ENCODE results near the gene PITPNB.

The PITPNB gene

DNA sequence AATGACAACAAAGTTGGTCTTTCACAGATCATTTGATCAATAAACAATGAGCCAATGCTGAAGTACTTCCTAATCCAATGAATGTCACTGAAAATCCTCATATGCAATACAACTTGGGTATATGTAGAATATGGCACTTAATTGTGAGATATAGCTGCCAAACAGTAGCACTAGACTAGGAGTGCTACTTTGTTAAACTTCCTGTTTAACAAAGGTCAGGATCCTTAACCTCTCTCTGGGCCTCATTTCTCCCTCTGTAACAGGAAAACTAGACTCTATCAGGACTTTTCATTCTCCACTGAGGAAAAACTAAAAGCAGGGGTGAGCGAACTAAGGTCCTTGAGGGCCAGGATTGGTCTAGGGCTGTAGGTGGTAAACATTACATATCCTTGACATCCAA, 56.1 kb downstream of the PITPNB start:
- Histone ChIP-seq H3K4me2 (ENCODE audit: low read length) (no peak overlapping the region), H3K27ac (no peak overlapping the region), H3K9me3 (ENCODE audit: control insufficient read depth, low read length) (no peaks in the 10 kb centered on the region), H2AFZ (no peak overlapping the region), H3K36me3 (ENCODE audit: control insufficient read depth, insufficient read depth, low read length) (no peaks in the 10 kb centered on the region), H3K4me3 (ENCODE audit: low read depth, low read length) (no peak overlapping the region), H3K79me2 (no peaks in the 10 kb centered on the region), H3K9ac (no peak overlapping the region), H3K4me1 (peaks cover 4% of the 10 kb centered on the region), H3K27me3 (ENCODE audit: control insufficient read depth, insufficient read depth, low read length) (no peaks in the 10 kb centered on the region)
- TF ChIP-seq, protein P1, sequence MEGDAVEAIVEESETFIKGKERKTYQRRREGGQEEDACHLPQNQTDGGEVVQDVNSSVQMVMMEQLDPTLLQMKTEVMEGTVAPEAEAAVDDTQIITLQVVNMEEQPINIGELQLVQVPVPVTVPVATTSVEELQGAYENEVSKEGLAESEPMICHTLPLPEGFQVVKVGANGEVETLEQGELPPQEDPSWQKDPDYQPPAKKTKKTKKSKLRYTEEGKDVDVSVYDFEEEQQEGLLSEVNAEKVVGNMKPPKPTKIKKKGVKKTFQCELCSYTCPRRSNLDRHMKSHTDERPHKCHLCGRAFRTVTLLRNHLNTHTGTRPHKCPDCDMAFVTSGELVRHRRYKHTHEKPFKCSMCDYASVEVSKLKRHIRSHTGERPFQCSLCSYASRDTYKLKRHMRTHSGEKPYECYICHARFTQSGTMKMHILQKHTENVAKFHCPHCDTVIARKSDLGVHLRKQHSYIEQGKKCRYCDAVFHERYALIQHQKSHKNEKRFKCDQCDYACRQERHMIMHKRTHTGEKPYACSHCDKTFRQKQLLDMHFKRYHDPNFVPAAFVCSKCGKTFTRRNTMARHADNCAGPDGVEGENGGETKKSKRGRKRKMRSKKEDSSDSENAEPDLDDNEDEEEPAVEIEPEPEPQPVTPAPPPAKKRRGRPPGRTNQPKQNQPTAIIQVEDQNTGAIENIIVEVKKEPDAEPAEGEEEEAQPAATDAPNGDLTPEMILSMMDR (IDR thresholded peaks at IDR 0.05) = no peak

DNA sequence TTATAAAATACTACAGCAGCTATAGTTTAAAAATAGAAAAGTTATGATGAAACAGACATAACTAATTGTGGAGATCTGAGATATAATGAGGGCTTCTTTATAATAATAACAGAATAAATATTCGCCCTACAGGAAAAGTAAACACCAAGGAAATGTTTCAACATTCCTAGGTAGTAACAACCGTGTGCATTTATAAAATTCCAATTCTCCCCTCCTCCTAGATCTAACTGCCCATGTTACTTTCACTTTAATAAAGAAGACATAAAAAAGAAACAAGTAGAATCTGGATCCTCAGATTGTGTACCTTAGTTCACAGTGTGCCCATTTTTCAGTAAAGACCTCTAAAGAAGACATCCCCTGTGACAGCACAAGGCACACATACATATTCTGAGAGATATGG, 59.7 kb downstream of the PITPNB start:
- Histone ChIP-seq H3K36me3 (ENCODE audit: control insufficient read depth, insufficient read depth, low read length) (no peaks in the 10 kb centered on the region), H2AFZ (no peak overlapping the region), H3K4me3 (ENCODE audit: low read depth, low read length) (no peak overlapping the region), H3K27ac (no peak overlapping the region), H3K9ac (no peak overlapping the region), H3K27me3 (ENCODE audit: control insufficient read depth, insufficient read depth, low read length) (no peaks in the 10 kb centered on the region), H3K9me3 (ENCODE audit: control insufficient read depth, low read length) (no peaks in the 10 kb centered on the region), H3K79me2 (no peaks in the 10 kb centered on the region), H3K4me2 (ENCODE audit: low read length) (no peak overlapping the region), H3K4me1 (no peaks in the 10 kb centered on the region)
- TF ChIP-seq, protein P1 (IDR thresholded peaks at IDR 0.05) = no peak

DNA sequence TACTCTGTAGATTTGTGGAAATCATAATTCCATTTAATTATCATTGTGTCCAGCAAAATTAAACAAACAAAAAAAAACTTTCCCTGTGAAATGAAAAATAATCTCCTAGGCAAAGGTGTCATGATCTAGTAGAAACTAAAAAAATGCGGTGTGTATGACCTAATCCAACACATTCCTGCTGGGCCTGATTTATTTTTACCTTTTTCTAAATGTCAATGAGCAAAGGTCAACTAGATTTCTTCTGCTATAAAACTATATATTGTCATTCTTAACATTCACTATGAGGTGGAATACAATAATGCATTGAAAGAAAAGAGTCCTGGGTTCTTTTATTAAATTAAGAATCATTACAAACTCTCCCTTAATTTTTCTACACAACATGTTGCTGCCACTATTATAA, 60.4 kb downstream of the PITPNB start:
- H3K9me3 ChIP-seq (ENCODE audit: control insufficient read depth, low read length) = no peaks in the 10 kb centered on the region
- no peaks in the 10 kb centered on the region for H3K36me3 ChIP-seq (ENCODE audit: control insufficient read depth, insufficient read depth, low read length)
- no peaks in the 10 kb centered on the region for H3K27me3 ChIP-seq (ENCODE audit: control insufficient read depth, insufficient read depth, low read length)
- H2AFZ ChIP-seq = no peak overlapping the region
- no peaks in the 10 kb centered on the region for H3K4me1 ChIP-seq
- TF ChIP-seq, protein P1 (IDR thresholded peaks at IDR 0.05) = no peak
- H3K4me3 ChIP-seq (ENCODE audit: low read depth, low read length) = no peak overlapping the region
- no peak overlapping the region for H3K4me2 ChIP-seq (ENCODE audit: low read length)
- no peaks in the 10 kb centered on the region for H3K79me2 ChIP-seq
- no peak overlapping the region for H3K27ac ChIP-seq
- H3K9ac ChIP-seq = no peak overlapping the region

DNA sequence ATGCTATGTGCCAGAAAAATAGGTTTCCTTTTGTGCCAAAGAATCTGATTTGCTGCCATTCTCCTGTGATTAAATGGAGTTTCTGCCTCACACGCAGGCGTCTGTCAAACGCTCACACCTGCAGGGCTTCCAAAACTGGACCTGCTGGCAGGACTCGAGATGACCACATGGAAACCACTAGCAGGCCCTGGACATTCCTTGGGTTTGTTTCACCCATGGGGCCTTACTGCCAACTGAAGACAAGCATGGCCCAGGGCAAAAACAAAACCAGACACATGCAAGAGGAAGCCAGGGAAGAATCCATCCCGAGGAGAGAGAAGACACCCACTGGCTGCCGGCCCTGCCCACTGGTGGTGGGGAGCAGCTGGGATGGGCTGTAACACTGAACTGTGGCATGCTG, 61.6 kb downstream of the PITPNB start:
- H3K4me1 ChIP-seq = peaks cover 2% of the 10 kb centered on the region
- no peaks in the 10 kb centered on the region for H3K27me3 ChIP-seq (ENCODE audit: control insufficient read depth, insufficient read depth, low read length)
- H2AFZ ChIP-seq = no peak overlapping the region
- no peak overlapping the region for H3K9ac ChIP-seq
- no peak overlapping the region for H3K4me3 ChIP-seq (ENCODE audit: low read depth, low read length)
- H3K27ac ChIP-seq = no peak overlapping the region
- H3K9me3 ChIP-seq (ENCODE audit: control insufficient read depth, low read length) = no peaks in the 10 kb centered on the region
- no peaks in the 10 kb centered on the region for H3K36me3 ChIP-seq (ENCODE audit: control insufficient read depth, insufficient read depth, low read length)
- TF ChIP-seq, protein P1 (IDR thresholded peaks at IDR 0.05) = no peak
- H3K79me2 ChIP-seq = no peaks in the 10 kb centered on the region
- H3K4me2 ChIP-seq (ENCODE audit: low read length) = no peak overlapping the region

DNA sequence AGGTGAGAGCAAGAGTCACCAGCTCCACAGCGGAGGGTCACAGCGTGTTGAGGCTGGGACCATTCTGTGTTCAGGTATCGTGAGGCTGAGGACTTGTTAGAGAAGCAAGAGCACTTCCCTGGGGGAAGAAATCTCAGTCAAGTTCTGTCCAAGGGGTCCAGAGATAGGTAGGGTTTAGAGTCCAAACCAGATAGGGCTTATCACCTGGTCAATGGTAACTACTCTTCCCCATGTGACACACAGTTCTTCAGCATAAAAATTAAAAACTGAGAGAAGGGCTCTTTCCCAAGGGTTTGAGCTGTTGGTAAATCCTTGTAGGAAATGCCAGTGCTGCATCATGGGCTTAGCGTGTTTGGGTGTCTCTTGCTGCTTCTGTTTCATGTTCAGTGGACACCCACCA, 62.7 kb downstream of the PITPNB start:
- Histone ChIP-seq H3K4me3 (ENCODE audit: low read depth, low read length) (no peak overlapping the region), H3K9me3 (ENCODE audit: control insufficient read depth, low read length) (no peaks in the 10 kb centered on the region), H3K4me2 (ENCODE audit: low read length) (no peak overlapping the region), H3K9ac (no peak overlapping the region), H3K36me3 (ENCODE audit: control insufficient read depth, insufficient read depth, low read length) (no peaks in the 10 kb centered on the region), H3K79me2 (no peaks in the 10 kb centered on the region), H3K27ac (no peak overlapping the region), H3K4me1 (peaks cover 2% of the 10 kb centered on the region), H3K27me3 (ENCODE audit: control insufficient read depth, insufficient read depth, low read length) (no peaks in the 10 kb centered on the region), H2AFZ (no peak overlapping the region)
- TF ChIP-seq, protein P1 (IDR thresholded peaks at IDR 0.05) = no peak
